Coronary artery (tissue), 2 donors: ENCODE data around the gene ITGA2B.

ENCODE experiments used
- DNase-seq: peaks from one replicate; pipeline ENCODE4 v3.0.0-alpha.2; 2017; ENCODE audit warnings: low spot score
- H3K27ac ChIP-seq, 2 donors: fragments of 200-600 bp; sonication (generic); one replicate each; pipeline ENCODE4 v1.5.1; 2016 to 2019
- H3K4me3 ChIP-seq: fragments of 200-600 bp; sonication (generic); 2 replicates; pipeline ENCODE4 v1.5.1; 2016; ENCODE audit warnings: mild to moderate bottlenecking, moderate library complexity
- CTCF ChIP-seq: fragments of 200-600 bp; sonication (generic); IDR thresholded peaks from one replicate; pipeline ENCODE4 v1.5.1; 2019; ENCODE audit warnings: antibody characterized with exemption

ITGA2B gene

GRCh38 chr17:44416558-44417289 lies 27.3 kb upstream of the ITGA2B start:
- no peak overlapping the region for H3K4me3 ChIP-seq
- H3K27ac ChIP-seq, result no peak overlapping the region
- TF ChIP-seq CTCF, result no peak
- DNase-seq, result no peak

- Histone ChIP-seq H3K27ac (no peak overlapping the region), H3K4me3 (no peak overlapping the region)
- TF ChIP-seq CTCF, result no peak
- no peak for DNase-seq
Observed at GRCh38 chr17:44414394-44415155, 25.1 kb upstream of the ITGA2B start.

- Histone ChIP-seq H3K4me3 (no peak overlapping the region), H3K27ac (no peak overlapping the region)
- no peak for DNase-seq
- no peak for TF ChIP-seq CTCF
Observed at GRCh38 chr17:44409309-44410028, 20.0 kb upstream of the ITGA2B start.

GRCh38 chr17:44408786-44409185 lies 19.3 kb upstream of the ITGA2B start:
- Histone ChIP-seq H3K27ac (no peak overlapping the region), H3K4me3 (no peak overlapping the region)
- DNase-seq, result no peak
- TF ChIP-seq CTCF, result no peak

- Histone ChIP-seq H3K27ac (no peak overlapping the region), H3K4me3 (no peak overlapping the region)
- TF ChIP-seq CTCF, result no peak
- DNase-seq, result no peak
Observed at GRCh38 chr17:44402564-44403172, 13.2 kb upstream of the ITGA2B start.

- TF ChIP-seq CTCF, result no peak
- no peak for DNase-seq
- H3K4me3 ChIP-seq, result no peak overlapping the region
- no peak overlapping the region for H3K27ac ChIP-seq
Observed at GRCh38 chr17:44400226-44400847, 10.9 kb upstream of the ITGA2B start.
